Measurements from ENCODE around the gene GSTA1.

DNA sequence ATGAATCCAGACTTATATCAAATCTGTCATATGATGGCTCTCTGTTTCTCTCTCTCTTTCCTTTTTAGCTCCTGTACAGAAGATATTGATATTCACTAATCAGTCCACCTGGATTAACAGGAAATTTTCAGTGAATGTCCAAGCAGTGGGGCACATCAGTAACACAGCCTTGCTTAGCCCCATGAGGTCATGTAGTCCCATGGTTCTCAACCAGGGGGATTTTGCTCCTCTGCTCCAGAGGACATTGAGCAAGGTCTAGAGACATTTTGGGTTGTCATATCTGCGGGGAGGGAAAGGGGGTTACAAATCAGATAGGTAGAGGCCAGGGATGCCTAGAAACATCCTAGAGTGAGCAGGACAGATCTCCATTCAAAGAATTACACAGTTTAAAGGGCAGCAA, 810 bp downstream of the GSTA1 start:
- TF ChIP-seq SIN3A (IDR thresholded peaks at IDR 0.05; ENCODE audit: borderline replicate concordance, insufficient read depth, low read depth, low read length), result no peak
- TF ChIP-seq, protein P1, sequence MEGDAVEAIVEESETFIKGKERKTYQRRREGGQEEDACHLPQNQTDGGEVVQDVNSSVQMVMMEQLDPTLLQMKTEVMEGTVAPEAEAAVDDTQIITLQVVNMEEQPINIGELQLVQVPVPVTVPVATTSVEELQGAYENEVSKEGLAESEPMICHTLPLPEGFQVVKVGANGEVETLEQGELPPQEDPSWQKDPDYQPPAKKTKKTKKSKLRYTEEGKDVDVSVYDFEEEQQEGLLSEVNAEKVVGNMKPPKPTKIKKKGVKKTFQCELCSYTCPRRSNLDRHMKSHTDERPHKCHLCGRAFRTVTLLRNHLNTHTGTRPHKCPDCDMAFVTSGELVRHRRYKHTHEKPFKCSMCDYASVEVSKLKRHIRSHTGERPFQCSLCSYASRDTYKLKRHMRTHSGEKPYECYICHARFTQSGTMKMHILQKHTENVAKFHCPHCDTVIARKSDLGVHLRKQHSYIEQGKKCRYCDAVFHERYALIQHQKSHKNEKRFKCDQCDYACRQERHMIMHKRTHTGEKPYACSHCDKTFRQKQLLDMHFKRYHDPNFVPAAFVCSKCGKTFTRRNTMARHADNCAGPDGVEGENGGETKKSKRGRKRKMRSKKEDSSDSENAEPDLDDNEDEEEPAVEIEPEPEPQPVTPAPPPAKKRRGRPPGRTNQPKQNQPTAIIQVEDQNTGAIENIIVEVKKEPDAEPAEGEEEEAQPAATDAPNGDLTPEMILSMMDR (IDR thresholded peaks at IDR 0.05), result no peak
- TF ChIP-seq POLR2AphosphoS5 (IDR thresholded peaks at IDR 0.05; ENCODE audit: low read depth, low read length), result no peak
- TF ChIP-seq, protein P2, sequence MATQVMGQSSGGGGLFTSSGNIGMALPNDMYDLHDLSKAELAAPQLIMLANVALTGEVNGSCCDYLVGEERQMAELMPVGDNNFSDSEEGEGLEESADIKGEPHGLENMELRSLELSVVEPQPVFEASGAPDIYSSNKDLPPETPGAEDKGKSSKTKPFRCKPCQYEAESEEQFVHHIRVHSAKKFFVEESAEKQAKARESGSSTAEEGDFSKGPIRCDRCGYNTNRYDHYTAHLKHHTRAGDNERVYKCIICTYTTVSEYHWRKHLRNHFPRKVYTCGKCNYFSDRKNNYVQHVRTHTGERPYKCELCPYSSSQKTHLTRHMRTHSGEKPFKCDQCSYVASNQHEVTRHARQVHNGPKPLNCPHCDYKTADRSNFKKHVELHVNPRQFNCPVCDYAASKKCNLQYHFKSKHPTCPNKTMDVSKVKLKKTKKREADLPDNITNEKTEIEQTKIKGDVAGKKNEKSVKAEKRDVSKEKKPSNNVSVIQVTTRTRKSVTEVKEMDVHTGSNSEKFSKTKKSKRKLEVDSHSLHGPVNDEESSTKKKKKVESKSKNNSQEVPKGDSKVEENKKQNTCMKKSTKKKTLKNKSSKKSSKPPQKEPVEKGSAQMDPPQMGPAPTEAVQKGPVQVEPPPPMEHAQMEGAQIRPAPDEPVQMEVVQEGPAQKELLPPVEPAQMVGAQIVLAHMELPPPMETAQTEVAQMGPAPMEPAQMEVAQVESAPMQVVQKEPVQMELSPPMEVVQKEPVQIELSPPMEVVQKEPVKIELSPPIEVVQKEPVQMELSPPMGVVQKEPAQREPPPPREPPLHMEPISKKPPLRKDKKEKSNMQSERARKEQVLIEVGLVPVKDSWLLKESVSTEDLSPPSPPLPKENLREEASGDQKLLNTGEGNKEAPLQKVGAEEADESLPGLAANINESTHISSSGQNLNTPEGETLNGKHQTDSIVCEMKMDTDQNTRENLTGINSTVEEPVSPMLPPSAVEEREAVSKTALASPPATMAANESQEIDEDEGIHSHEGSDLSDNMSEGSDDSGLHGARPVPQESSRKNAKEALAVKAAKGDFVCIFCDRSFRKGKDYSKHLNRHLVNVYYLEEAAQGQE (IDR thresholded peaks at IDR 0.05; ENCODE audit: insufficient read depth in 1 of 2, low read depth in 2 of 2, low read length in 1 of 2), result no peak
